HG02938 (cell line): Measurements from ENCODE around the gene TMEM187.

Source experiments
- ATAC-seq: cut with Tn5 transposase; IDR thresholded peaks from one replicate; pipeline ENCODE4 v1.9.1; 2021; ENCODE audit warnings: mild to moderate bottlenecking, moderate library complexity; ENCODE audit not compliant: unreplicated experiment

Gene TMEM187

DNA sequence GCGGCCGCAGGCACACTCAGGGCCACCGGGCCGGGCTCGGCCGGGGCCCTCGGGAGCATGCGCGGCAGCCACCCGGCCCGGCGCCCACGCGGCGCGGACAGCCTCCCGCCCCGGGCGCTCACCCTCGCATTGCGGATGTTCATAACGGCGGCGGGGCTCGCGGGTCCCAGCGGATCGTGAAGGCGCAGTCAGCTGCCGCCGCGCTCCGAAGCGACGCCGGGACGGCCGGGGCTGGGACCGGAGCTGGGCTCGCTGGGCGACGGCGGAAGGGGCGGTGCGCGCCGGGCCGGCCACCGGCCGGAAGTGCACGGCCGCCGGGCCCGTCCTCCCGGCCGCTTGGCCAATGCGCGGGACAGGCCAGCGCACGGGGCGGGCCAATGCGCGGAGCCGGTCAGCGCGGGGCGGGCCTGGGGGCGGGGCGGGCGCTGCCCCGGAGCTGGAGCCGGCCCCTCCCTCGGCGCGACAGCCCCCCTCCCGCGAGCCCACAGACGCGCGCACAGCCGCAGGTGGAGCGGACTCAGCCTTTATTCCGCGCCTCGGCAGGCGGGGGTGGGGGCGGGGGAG is 37.7 kb upstream of the TMEM187 start, which contains the start of gene NAA10:
Gene NAA10 (minus strand): TSS at position 276 of the 564 bp plus-strand sequence. CDS start 133 bp downstream, at position 143.
- ATAC-seq, result peak; percentile 58

DNA sequence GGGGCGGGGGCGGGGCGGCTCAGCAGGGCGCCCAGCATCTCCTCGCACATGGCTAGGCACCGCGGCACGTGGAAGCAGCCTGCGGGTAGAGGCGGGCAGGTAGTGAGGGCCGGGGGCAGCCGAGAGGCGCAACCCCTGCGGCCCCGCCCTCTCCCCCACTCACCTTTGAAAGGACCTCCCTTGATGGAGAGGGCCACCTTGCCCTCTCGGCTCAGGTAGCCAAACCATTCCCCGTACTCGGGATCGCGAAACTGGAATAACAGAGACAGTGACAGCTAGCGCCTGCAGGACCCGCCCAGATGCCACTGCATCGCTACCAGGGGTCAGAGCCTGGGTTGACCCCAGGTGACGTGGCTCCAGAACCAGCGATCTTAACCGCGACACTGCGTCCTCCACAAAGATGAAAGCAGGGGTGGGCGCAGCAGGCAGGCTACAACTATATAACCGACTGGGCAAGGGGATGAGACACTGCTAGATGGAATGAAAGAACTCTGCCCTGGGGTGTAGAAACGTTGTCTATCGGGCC is 37.2 kb upstream of the TMEM187 start:
- no peak for ATAC-seq

DNA sequence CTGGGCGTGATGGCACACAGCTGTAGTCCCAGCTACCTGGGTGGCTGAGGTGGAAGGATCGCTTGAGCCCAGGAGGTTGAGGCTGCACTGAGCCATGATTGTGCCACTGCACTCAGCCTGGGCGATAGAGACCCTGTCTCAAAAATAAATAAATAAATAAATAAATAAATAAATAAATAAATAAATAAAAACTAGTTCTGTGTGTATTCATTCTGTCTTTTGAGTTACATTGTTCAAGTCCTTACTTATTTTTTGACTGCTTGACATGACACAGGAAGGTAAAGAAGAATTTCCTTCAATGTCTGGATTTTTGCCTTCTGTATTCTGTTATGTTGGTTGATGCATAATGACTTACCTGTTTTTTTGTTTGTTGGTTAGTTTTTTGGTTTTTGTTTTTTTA is 35.5 kb upstream of the TMEM187 start:
- no peak for ATAC-seq

DNA sequence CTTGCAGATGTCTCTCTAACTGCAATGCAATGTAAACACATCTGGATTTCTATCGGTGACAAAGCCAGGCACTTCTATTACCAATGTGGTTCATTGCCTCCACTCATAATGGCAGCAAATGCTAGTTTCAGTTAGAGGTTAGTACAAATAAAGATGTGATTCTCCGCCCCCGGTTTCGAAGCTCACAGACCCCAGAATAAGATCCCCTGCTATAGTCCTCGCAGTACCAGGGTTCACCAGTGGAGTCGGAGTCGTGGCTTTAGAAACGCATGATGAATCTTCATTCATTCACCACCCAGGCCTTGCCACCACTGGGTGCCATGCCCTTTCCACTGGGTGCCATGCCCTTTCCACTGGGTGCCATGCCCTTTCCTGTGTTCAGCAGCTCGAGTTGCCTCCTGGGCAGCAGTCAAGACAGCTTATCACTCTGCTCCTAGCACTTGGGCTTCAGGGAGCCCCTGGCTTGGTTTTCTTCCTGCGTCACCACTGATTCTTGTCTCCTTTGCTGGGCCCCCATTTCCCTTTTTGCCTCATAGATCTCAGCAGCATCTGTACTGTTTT is 34.2 kb upstream of the TMEM187 start:
- ATAC-seq, result no peak

DNA sequence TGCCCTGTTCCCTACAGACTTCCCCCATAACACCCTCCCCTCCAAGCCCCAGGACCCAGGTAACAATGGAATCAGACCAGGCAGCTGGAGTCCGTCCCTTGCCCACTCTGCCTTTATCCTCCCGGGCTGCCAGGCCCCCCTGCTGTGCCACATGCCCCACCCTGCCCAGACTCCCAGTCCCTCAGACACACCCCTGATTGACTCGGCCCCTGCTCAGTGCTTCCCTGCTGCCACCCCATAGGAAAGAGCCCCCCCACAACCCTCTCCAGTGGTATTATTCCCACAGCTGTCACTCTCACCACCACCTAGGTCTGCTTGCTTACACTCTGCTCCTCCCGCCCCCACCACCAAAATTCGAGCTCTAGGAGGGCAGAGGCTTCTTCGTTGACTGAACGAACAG is 33.0 kb upstream of the TMEM187 start:
- ATAC-seq, result no peak

DNA sequence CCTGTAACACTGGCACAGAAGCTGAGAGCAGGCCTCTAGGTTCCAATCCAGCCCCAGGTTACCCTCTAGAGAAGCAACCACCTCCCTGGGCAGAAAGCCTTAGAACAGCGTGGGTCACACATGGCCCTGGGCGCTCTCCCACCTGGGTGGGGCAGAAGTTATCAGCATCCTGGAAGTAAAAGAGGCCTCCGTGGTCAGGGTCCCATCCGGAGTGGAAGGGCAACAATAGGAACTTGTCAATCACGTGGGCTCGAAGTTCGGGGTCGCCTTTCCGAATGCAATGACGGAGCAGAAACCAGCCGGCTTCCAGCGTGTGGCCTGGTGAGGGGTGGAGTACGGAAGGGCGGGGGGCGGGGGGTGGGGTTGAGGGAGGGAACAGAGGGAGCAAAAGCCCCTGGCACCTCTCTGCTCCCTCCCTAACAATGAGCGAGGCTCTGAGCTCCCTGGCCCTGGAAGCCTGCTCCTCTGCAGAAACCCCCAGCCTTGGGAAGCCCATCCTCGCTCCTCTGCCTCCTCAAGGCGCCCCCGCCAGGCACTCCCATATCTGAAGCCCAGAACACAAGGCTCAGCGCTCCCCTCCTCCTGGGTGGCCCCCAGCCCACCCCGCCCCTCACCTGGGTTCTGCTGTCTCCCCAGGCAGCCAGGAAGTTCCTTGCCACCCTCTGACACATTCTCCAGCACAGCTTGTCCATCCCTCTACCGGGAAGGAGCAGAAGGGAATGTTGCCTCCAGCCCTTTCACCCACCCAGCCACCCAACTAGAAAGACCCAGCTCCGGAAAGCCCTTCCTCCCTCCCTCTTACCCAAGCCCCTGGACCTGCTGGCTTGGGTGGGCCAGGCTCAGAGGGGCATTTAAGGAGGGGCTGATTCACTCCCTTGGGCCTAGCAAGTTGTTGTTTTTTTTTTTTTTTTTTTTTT is 31.0 kb upstream of the TMEM187 start:
- no peak for ATAC-seq

DNA sequence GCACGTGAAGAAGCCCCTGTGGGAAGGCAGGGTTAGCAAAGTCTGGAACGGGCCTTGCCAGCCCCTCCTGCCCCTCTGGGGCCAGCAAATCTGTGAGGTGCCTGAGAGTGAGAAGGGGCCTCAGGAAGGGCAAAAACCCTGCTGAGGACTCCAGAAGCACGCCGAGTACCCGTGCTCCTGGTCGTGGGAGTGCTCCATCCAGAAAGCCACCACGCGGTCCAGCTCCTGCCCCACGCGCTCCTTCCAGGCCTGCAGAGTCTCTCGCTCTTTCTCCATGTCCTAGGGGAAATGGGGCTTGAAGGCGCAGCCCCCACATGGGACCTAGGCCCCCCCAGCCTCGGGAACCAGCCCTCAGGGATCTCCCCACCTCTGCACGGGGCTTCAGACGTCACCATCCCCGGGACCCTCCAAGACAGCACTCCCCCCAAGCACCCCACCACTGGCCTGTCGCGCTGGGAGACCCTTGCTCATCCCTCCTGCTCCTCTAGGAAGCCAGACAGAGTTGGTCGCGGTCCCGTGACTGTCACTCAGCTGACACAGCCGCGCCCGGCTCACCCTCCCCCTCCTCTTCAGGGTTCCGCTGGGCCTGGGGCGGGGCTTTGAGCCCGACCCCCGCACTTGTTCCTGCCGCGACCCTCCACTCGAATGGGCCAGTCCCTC is 28.3 kb upstream of the TMEM187 start, which contains the start of gene RENBP:
Gene RENBP (minus strand): TSS at position 504 of the 660 bp plus-strand sequence. CDS start 33 bp downstream, at position 471.
- no peak for ATAC-seq

DNA sequence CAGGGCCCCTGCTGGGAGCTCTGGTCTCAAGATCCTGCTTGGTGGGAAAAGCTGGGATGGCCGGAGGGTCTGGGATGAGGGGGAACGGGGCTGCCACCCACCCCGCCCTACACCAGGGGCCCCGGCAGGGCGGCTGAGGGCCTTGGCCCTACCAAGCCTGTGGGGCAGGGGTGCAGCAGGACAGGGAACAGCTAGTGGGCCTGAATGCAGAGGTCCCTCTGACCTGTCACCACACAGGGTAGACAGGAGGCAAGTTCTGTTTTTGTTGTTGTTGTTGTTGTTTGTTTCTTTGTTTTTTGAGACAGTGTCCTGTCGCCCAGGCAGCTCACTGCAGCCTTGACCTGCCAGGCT is 27.8 kb upstream of the TMEM187 start:
- ATAC-seq, result no peak

DNA sequence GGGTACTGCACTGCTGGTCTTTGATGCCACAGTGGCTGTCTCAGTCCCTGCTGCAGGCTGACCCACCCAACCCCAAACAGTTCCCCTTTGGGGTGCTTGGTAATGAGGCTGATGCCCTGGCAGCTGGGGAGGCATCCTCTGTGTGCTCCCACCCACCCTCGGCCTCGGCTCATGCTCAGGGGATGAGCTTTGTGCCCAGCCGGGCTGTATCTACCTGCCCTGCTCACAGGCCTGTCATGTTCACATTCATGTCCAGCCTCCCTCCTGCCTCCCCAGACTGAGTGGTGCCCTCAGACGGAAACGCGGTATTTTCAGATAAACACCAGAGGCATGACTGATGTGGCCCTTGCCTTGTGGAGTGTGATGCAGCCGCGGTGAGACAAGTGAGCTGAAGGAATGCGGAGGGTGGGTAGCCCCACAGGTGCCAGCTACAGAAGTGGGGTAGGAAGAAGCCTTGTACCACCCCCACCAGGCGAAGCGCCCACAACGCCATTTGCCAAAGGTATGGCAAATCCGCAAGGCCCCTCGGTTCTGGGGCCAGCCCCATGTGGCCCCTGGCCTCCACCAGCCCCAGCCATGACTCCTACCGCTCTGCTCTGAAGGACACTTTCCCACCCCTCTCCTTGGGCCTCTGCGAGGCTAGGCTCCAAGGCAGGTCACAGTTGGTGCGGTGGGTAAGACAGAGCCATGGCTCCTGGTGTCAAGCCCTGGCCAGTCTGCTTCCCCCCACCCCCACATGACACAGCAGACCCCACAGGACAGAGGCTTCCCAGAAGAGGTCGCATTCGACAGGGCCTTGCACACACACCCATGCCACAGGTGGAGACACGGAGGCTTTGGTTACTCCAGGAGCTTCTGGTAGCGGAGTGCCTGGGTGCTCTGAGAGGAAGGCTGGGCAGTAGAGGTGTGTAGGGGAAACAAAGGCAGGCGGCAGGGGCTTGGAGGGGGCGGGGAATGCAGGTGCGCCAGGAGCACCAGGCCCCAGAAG is 26.3 kb upstream of the TMEM187 start:
- ATAC-seq, result no peak

DNA sequence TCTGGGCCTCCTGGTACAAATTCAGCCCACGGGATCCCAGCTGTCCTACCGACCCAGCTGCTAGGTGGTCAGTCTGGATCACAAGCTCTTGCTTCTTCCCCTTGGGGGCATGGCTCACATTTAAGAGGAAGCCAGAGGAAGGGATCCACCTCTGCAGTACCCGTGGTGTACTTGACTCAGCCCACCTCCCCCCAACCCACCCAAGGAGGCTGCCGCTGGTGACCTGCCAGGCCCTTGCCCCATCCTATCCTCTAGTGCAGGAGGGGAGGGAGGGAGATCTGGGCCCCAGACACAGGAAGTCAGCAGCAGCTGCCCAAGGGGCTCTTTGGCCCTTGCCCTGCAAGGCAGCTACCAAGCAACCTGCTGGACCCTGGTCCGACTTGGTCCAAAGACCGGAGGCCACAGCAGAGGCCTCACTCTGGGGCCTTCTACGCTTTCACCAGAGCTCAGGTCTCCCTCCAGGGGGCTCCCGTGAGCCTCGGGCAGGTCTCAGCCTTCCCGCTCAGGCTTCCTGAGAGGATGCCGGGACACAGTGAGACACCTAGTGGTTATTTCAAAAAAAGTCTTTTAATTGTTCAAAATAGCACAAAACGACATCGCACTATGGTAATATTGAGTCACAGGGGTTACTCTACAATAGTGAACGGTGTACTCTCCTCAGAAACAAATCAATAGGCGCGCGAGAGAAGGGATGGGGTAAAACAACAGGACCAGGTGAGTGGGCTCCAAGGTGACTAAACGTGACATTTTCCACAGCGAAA is 25.4 kb upstream of the TMEM187 start:
- no peak for ATAC-seq

DNA sequence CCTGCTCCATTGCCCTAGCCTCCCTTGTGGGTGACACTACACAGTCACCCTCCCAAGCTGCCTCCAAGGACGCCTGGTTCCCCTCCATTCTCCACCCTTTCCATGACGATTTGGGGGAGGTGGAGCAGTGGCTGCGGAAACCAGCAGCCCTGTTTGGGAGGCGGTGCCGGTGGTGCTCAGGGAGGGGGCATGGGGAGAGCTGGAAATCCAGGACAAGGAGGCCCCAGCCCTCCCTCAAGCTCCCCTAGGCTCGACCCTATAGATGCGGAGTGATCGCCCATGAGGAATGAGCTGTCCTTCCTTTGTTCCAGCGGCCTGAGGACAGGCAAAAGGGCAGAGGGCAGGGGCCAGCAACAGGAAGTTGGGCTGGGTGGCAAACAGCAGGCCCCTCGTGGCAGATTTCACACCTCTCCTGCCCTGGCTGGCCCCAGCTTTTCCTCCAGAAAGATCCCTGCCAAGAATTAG is 24.5 kb upstream of the TMEM187 start:
- no peak for ATAC-seq

DNA sequence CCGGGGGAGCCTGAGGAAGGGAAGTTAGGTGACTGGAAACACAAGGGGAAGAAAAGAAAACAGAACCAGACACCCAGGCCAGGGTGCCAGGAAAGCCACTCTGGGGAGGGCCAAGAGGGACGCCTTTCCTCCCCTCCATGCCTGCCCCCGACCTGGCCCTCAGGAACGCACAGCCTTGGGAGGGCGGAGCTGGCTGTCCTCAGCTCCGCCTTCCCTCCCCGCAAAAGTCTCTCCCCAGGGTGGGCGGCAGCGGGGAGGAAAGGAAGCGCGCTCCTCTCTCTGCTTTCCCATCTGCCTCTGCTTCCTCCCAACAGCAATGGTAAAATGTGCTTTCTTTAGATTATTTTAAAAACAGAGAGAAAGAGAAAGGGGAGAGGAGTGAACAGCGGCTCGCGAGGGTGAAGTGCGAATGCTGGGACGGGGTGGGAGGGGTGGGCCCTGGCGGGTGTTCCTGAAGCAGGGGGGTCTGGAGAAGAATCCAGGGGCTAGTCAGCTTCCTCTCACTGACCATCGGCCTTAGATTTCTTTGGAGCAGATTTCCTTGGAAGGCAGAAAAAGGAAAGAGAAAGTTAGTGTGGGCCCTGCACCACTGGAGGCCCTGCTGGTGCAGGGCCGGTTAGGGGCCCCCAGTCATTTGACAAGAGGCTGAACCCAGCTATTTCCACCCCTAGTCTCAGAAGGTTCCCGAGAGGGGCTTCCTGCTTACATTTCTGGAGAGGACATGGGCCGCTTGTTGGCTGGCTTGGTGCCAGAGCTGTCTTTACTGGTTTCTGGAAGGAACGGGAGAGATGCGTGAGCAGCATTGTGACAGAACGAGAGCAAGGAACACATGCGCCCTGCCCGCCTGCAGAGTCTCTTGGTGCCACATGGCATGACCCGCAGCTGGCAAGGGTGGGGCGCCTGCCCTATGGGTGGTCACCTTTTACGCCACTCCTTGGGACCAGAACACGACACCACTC is 23.4 kb upstream of the TMEM187 start:
- no peak for ATAC-seq

DNA sequence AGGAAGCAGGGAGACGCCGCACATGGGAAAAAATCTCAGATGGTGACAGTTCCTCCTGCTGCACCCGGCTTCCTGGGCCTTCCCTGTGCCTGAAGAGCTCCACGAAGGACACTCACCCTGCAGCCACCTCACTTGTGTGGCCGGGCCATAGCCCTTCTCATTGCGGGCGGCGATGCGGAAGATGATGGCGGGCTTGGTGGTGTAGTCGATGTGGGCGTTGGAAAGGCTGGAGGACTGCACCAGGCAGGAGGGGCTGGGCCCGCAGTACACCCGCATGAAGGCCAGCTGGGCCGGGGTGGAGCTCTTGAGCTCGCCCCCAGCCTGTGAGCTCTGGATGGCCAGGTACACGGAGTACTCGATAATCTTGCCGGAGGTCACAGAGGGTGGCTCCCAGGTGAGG is 22.4 kb upstream of the TMEM187 start:
- no peak for ATAC-seq

DNA sequence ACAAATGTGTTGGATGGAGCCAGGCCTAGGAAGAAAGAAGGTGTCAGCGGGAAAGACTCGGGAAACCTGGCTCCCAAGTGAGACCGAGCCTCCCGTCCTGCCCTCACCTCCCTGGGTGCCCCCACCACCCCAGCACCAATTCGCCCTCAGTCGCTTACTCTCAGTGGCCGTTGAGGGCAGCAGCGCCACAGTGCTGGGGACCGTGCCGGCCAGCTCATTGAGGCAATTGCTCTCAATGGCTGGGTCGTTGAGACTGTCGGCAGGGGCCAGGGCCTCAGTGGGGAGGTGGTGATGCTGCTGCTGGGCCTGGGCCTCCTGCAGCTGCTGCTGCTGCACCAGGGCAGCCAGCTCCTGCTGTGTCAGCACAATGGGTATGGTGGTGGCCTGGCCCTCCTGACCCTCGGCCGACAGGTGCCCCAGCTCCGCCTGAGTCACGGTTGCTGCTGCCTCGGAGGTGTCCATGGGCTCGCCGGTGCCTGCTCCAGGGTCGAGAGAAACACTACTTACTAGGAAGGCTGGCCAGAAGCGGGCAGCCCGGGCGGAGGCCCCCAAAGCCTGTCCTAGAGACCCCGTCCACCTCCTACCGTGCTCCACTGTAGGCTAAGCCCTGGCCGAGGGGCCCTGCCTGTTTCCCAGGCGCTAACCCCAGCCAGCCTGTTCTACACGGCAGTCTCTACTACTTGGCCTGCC is 20.7 kb upstream of the TMEM187 start:
- no peak for ATAC-seq

DNA sequence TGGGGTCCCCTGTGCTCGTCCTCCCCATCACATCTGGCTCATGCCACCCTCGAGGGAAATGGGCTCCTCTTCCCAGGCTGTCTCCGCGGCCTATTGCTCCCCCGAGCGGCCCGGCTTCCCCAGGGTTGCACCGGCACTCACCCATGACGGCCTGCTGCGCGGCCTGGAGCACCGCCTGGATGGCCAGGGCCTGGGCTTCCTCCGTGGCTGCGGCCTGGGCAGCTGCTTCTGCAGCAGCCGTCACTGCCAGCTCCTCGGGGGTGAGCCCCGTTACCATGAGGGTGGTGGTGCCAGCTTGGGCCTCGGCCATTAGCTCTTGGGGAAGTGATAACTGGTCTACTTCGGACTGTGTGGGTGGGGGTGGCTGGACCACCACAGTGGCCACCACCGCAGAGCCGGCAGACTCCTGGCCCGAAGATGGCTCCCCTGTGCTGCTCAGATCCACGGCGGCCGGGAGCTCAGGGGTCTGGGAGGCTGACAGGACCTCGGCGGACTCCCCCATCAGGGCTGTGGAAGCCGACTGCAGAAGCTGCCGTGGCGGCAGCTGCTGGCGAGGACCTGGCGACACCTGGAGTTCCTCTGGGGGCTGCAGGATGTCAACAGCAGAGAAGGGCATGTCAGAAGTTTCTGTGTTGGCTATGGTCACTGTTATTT is 20.1 kb upstream of the TMEM187 start:
- ATAC-seq, result no peak

DNA sequence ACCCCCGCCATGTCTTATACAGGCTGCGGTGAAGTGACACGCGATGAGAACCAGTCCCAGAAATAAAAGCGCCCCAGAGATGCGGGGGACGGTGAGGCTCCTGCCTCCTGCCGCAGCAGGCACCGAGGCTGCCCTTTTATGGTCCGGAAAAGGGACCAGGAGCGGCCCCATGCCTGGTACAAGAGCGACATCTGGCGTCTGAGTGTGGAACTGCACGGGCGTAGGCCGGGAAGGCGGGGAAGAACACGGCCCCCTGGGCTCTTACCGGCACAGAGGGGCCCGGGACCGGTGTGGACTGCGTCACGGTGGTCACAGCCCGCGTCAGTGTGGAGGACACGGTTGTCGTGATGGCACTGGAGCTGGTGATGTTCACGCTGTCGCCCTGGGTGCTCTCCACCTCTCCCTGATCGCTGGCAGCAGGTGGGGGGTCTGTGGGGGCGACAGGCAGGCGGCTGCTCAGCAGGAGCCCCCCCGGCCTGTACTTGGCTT is 19.2 kb upstream of the TMEM187 start:
- no peak for ATAC-seq
